Liver (tissue), 3 donors: ENCODE results near the gene TBC1D10A.

Experiments
- GABPA ChIP-seq, 2 donors: IDR thresholded peaks in 1 of 2; conservative IDR thresholded peaks in 1 of 2; 2 replicates each; pipeline ENCODE4 v1.6.1; 2016; ENCODE audit warnings: antibody characterized with exemption in 2 of 2, mild to moderate bottlenecking in 1 of 2, moderate library complexity in 1 of 2
- SP1 ChIP-seq: IDR thresholded peaks from 2 replicates; pipeline ENCODE4 v1.6.1; 2018; ENCODE audit warnings: antibody characterized with exemption, mild to moderate bottlenecking
- YY1 ChIP-seq: IDR thresholded peaks from 2 replicates; pipeline ENCODE4 v1.6.1; 2016; ENCODE audit warnings: antibody characterized with exemption, mild to moderate bottlenecking
- TF ChIP-seq, protein P1 (sequence below): fragments of 150-350 bp; IDR thresholded peaks from 2 replicates; pipeline ENCODE4 v1.5.1; 2017; ENCODE audit warnings: improper control_type of control experiment, low read depth, low read length; ENCODE audit not compliant: missing input control
- TF ChIP-seq, protein P2 (sequence below): IDR thresholded peaks from 2 replicates; pipeline ENCODE4 v1.6.1; 2016; ENCODE audit warnings: antibody characterized with exemption, mild to moderate bottlenecking
- donor health status: healthy.
- donor health status: healthy.

DNA sequence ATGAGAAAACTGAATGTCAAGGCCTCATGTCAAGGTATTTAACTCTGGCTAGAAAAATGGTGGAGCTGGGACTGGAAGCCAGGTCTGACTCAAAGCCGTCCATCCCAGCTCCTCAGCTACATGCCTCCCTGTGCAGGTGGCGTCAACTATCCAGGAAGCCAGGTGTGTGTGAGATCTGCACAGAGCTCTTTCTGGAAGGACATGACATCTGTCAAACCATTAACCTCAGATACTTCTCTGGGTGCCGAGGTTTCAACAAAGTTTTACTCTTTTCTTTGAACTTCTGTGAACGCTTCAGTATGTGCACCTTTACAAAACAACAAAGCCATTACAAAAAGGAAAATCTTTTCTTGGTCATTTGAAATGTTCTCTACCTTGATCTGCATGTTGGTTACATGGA is 30.4 kb downstream of the TBC1D10A start:
- TF ChIP-seq, protein P1, sequence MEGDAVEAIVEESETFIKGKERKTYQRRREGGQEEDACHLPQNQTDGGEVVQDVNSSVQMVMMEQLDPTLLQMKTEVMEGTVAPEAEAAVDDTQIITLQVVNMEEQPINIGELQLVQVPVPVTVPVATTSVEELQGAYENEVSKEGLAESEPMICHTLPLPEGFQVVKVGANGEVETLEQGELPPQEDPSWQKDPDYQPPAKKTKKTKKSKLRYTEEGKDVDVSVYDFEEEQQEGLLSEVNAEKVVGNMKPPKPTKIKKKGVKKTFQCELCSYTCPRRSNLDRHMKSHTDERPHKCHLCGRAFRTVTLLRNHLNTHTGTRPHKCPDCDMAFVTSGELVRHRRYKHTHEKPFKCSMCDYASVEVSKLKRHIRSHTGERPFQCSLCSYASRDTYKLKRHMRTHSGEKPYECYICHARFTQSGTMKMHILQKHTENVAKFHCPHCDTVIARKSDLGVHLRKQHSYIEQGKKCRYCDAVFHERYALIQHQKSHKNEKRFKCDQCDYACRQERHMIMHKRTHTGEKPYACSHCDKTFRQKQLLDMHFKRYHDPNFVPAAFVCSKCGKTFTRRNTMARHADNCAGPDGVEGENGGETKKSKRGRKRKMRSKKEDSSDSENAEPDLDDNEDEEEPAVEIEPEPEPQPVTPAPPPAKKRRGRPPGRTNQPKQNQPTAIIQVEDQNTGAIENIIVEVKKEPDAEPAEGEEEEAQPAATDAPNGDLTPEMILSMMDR = no peak
- TF ChIP-seq SP1 (no peak), YY1 (no peak), GABPA (IDR thresholded peaks at IDR 0.05 in 1 of 2, conservative IDR thresholded peaks at IDR 0.05 in 1 of 2) (no peak)
- TF ChIP-seq, protein P2, sequence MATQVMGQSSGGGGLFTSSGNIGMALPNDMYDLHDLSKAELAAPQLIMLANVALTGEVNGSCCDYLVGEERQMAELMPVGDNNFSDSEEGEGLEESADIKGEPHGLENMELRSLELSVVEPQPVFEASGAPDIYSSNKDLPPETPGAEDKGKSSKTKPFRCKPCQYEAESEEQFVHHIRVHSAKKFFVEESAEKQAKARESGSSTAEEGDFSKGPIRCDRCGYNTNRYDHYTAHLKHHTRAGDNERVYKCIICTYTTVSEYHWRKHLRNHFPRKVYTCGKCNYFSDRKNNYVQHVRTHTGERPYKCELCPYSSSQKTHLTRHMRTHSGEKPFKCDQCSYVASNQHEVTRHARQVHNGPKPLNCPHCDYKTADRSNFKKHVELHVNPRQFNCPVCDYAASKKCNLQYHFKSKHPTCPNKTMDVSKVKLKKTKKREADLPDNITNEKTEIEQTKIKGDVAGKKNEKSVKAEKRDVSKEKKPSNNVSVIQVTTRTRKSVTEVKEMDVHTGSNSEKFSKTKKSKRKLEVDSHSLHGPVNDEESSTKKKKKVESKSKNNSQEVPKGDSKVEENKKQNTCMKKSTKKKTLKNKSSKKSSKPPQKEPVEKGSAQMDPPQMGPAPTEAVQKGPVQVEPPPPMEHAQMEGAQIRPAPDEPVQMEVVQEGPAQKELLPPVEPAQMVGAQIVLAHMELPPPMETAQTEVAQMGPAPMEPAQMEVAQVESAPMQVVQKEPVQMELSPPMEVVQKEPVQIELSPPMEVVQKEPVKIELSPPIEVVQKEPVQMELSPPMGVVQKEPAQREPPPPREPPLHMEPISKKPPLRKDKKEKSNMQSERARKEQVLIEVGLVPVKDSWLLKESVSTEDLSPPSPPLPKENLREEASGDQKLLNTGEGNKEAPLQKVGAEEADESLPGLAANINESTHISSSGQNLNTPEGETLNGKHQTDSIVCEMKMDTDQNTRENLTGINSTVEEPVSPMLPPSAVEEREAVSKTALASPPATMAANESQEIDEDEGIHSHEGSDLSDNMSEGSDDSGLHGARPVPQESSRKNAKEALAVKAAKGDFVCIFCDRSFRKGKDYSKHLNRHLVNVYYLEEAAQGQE = no peak
